H9 (cell line): ENCODE measurements around the gene MYT1. TPM values are rescaled to one million over a fixed set of nuclear protein-coding genes. Genes with fewer than 3 reads are reported as not detected.

Experiments used
- DNase-seq: peaks from one replicate; pipeline ENCODE4 v3.0.0-alpha.2; 2017
- H2AFZ ChIP-seq: one replicate; pipeline ENCODE4 v1.6.1; 2013; ENCODE audit warnings: mild to moderate bottlenecking, low read length, control low read depth, moderate library complexity
- H2AK5ac ChIP-seq: 2 replicates; pipeline ENCODE4 v1.6.1; 2013; ENCODE audit warnings: low read length, control low read depth, mixed read lengths; ENCODE audit not compliant: insufficient read length
- H2BK120ac ChIP-seq: one replicate; pipeline ENCODE4 v1.6.1; 2013; ENCODE audit warnings: low read depth, mild to moderate bottlenecking, low read length, control low read depth, inconsistent platforms; ENCODE audit not compliant: poor library complexity, severe bottlenecking
- H2BK12ac ChIP-seq: 2 replicates; pipeline ENCODE4 v1.6.1; 2013; ENCODE audit warnings: low read length, control low read depth, mixed read lengths, low read depth; ENCODE audit not compliant: insufficient read length
- H2BK15ac ChIP-seq: 2 replicates; pipeline ENCODE4 v1.6.1; 2013; ENCODE audit warnings: low read depth, low read length, control low read depth
- H2BK20ac ChIP-seq: one replicate; pipeline ENCODE4 v1.6.1; 2013; ENCODE audit warnings: low read depth, mild to moderate bottlenecking, low read length, control low read depth, inconsistent platforms; ENCODE audit not compliant: poor library complexity, severe bottlenecking
- H2BK5ac ChIP-seq: 2 replicates; pipeline ENCODE4 v1.6.1; 2013; ENCODE audit warnings: low read length, control low read depth, mixed read lengths; ENCODE audit not compliant: insufficient read length
- H3K14ac ChIP-seq: 2 replicates; pipeline ENCODE4 v1.6.1; 2013; ENCODE audit warnings: low read length, control low read depth; ENCODE audit not compliant: insufficient read depth
- H3K18ac ChIP-seq: 2 replicates; pipeline ENCODE4 v1.6.1; 2013; ENCODE audit warnings: low read depth, mild to moderate bottlenecking, mixed read lengths, low read length, control low read depth; ENCODE audit not compliant: insufficient read length
- H3K23ac ChIP-seq: 2 replicates; pipeline ENCODE4 v1.6.1; 2013; ENCODE audit warnings: low read length, control low read depth, mixed read lengths, low read depth; ENCODE audit not compliant: insufficient read length
- H3K23me2 ChIP-seq: 2 replicates; pipeline ENCODE4 v1.6.1; 2013; ENCODE audit warnings: low read depth, mild to moderate bottlenecking, mixed read lengths, low read length, control low read depth; ENCODE audit not compliant: insufficient read length, poor library complexity, severe bottlenecking
- H3K27ac ChIP-seq: 2 replicates; pipeline ENCODE4 v1.5.1; 2013; ENCODE audit warnings: low read length, control low read depth, mixed read lengths, low read depth; ENCODE audit not compliant: insufficient read length
- H3K27me3 ChIP-seq: 2 replicates; pipeline ENCODE4 v1.6.1; 2013; ENCODE audit warnings: low read length, control low read depth, inconsistent platforms; ENCODE audit not compliant: insufficient read depth
- H3K4ac ChIP-seq: 2 replicates; pipeline ENCODE4 v1.6.1; 2013; ENCODE audit warnings: low read depth, mild to moderate bottlenecking, control low read depth, inconsistent platforms, low read length, moderate library complexity
- H3K4me1 ChIP-seq: 2 replicates; pipeline ENCODE4 v1.6.1; 2013; ENCODE audit warnings: low read length, control low read depth, inconsistent platforms; ENCODE audit not compliant: insufficient read depth
- H3K4me2 ChIP-seq: 2 replicates; pipeline ENCODE4 v1.6.1; 2013; ENCODE audit warnings: low read length, control low read depth, mixed read lengths; ENCODE audit not compliant: insufficient read length, insufficient read depth
- H3K56ac ChIP-seq: 2 replicates; pipeline ENCODE4 v1.6.1; 2013; ENCODE audit warnings: low read depth, mild to moderate bottlenecking, mixed read lengths, low read length, control low read depth; ENCODE audit not compliant: insufficient read length
- H3K79me1 ChIP-seq: 2 replicates; pipeline ENCODE4 v1.6.1; 2013; ENCODE audit warnings: low read depth, mild to moderate bottlenecking, moderate library complexity, low read length, control low read depth, inconsistent platforms; ENCODE audit not compliant: insufficient read depth, poor library complexity, severe bottlenecking
- H3K79me2 ChIP-seq: 2 replicates; pipeline ENCODE4 v1.6.1; 2013; ENCODE audit warnings: low read length, control low read depth, inconsistent platforms; ENCODE audit not compliant: insufficient read depth
- H3K9ac ChIP-seq: 2 replicates; pipeline ENCODE4 v1.6.1; 2013; ENCODE audit warnings: low read length, control low read depth, mixed read lengths; ENCODE audit not compliant: insufficient read length; ENCODE audit errors: extremely low read depth
- H3K9me3 ChIP-seq: one replicate; pipeline ENCODE4 v1.6.1; 2013; ENCODE audit warnings: low read depth, low read length, inconsistent platforms; ENCODE audit not compliant: control insufficient read depth
- H3T11ph ChIP-seq: one replicate; pipeline ENCODE4 v1.6.1; 2013; ENCODE audit warnings: mild to moderate bottlenecking, low read length, control low read depth, inconsistent platforms
- H4K20me1 ChIP-seq: one replicate; pipeline ENCODE4 v1.6.1; 2013; ENCODE audit not compliant: control insufficient read depth, insufficient read length, insufficient read depth
- H4K5ac ChIP-seq: 2 replicates; pipeline ENCODE4 v1.6.1; 2013; ENCODE audit warnings: low read depth, mild to moderate bottlenecking, mixed read lengths, low read length, control low read depth; ENCODE audit not compliant: insufficient read length
- H4K8ac ChIP-seq: replicated peaks from 2 replicates; pipeline ENCODE4 v1.6.1; 2013; ENCODE audit warnings: low read length, control low read depth, mixed read lengths, low read depth; ENCODE audit not compliant: insufficient read length
- H4K91ac ChIP-seq: 2 replicates; pipeline ENCODE4 v1.6.1; 2013; ENCODE audit warnings: low read depth, mild to moderate bottlenecking, moderate library complexity, mixed read lengths, low read length, control low read depth; ENCODE audit not compliant: insufficient read length
- H3K27ac Mint-ChIP-seq, 3 experiments: 2 replicates in 2 of 3; 3 replicates in 1 of 3; pipeline ENCODE4 v1.8.0; 2020 to 2021; ENCODE audit warnings: mixed read lengths in 3 of 3, mild to moderate bottlenecking in 1 of 3, moderate library complexity in 1 of 3
- H3K27me3 Mint-ChIP-seq: 2 replicates; pipeline ENCODE4 v1.8.0; 2021; ENCODE audit warnings: low read depth, mild to moderate bottlenecking, moderate library complexity, mixed read lengths
- H3K36me3 Mint-ChIP-seq, 3 experiments: 2 replicates in 2 of 3; 3 replicates in 1 of 3; pipeline ENCODE4 v1.8.0; 2020 to 2021; ENCODE audit warnings: low read depth in 3 of 3, mixed read lengths in 3 of 3; ENCODE audit not compliant: insufficient read depth in 1 of 3
- H3K4me1 Mint-ChIP-seq, 2 experiments: 2 replicates each; pipeline ENCODE4 v1.8.0; 2020; ENCODE audit warnings: mixed read lengths in 2 of 2
- H3K4me3 Mint-ChIP-seq, 2 experiments: 2 replicates in 1 of 2; 3 replicates in 1 of 2; pipeline ENCODE4 v1.8.0; 2020 to 2021; ENCODE audit warnings: mild to moderate bottlenecking in 2 of 2, mixed read lengths in 2 of 2, moderate library complexity in 1 of 2
- H3K9me3 Mint-ChIP-seq, 2 experiments: 2 replicates in 1 of 2; 3 replicates in 1 of 2; pipeline ENCODE4 v1.8.0; 2020; ENCODE audit warnings: mild to moderate bottlenecking in 2 of 2, mixed read lengths in 2 of 2, moderate library complexity in 1 of 2
- CTCF ChIP-seq: fragments of 200-600 bp; sonication (generic); conservative IDR thresholded peaks from 3 replicates; pipeline ENCODE4 v1.8.0; 2021; ENCODE audit warnings: antibody characterized with exemption, mild to moderate bottlenecking
- whole genome bisulfite sequencing: extraction: QIAGEN DNeasy Blood & Tissue Kit; methylation state at CpG from one replicate; pipeline ENCODE4 v1.1.7; 2013; ENCODE audit warnings: missing lambda C conversion rate, low lambda C conversion rate, mixed read lengths; ENCODE audit not compliant: insufficient read length; ENCODE audit errors: extremely low coverage; 5-methylcytosine and 5-hydroxymethylcytosine counted together
- total RNA-seq: library from RNA; stranded (reverse); gene quantifications from 2 replicates; pipeline ENCODE4 v1.2.1, GENCODE V29; 2021

Gene MYT1
- total RNA-seq, 1 experiment from 2014 or later, result 0.79 TPM

GRCh38 chr20:64160526-64161355 lies 3.5 kb upstream of the MYT1 start:
- H4K8ac ChIP-seq, result no peak overlapping the region
- no CpG with 5 or more reads among the region's 32 CpGs for WGBS
- no peak overlapping the region for H2BK120ac ChIP-seq
- Mint-ChIP-seq H3K27ac (no peak overlapping the region), H3K4me1 (peaks cover 56 to 67% of the 10 kb centered on the region in 2 experiments), H3K9me3 (no peaks in the 10 kb centered on the region), H3K4me3 (peak overlapping the region in 1 of 2 experiments; percentile 70; a peak in 3 of 5 replicates), H3K27me3 (peaks cover 59% of the 10 kb centered on the region), H3K36me3 (no peaks in the 10 kb centered on the region)
- no peak overlapping the region for H3K9ac ChIP-seq
- no peaks in the 10 kb centered on the region for H3K23me2 ChIP-seq
- H3K79me2 ChIP-seq, result no peaks in the 10 kb centered on the region
- no peak overlapping the region for H2BK20ac ChIP-seq
- no peaks in the 10 kb centered on the region for H4K20me1 ChIP-seq
- H3K56ac ChIP-seq, result no peak overlapping the region
- H3K9me3 ChIP-seq, result no peaks in the 10 kb centered on the region
- no peak overlapping the region for H4K91ac ChIP-seq
- H3K27me3 ChIP-seq, result no peaks in the 10 kb centered on the region; the same call in 1 of the 2 replicates
- H3K4ac ChIP-seq, result no peak overlapping the region
- no peak overlapping the region for H2AFZ ChIP-seq
- H3K18ac ChIP-seq, result no peak overlapping the region
- peak overlapping the region; percentile 47 for H3K4me2 ChIP-seq
- no peak overlapping the region; the same call in 1 of the 2 replicates for H3K14ac ChIP-seq
- H2BK12ac ChIP-seq, result no peak overlapping the region
- no peak overlapping the region for H2BK5ac ChIP-seq
- H2BK15ac ChIP-seq, result no peak overlapping the region
- no peak for DNase-seq
- peaks cover 4% of the 10 kb centered on the region; the same call in 1 of the 2 replicates for H3K4me1 ChIP-seq
- H3K79me1 ChIP-seq, result no peaks in the 10 kb centered on the region
- TF ChIP-seq CTCF, result no peak
- H3K27ac ChIP-seq, result no peak overlapping the region
- no peak overlapping the region for H3K23ac ChIP-seq
- no peak overlapping the region for H2AK5ac ChIP-seq
- no peak overlapping the region for H4K5ac ChIP-seq
- no peak overlapping the region for H3T11ph ChIP-seq
